Measurements from ENCODE around the gene YOD1.

YOD1 gene

GRCh38 chr1:207069858-207070506 is 19.0 kb upstream of the YOD1 start:
- H3K4me1 ChIP-seq (ENCODE audit: control insufficient read depth, low read length), result no peaks in the 10 kb centered on the region
- no peaks in the 10 kb centered on the region for H4K20me1 ChIP-seq (ENCODE audit: control insufficient read depth, insufficient read depth, low read depth, low read length)
- no peaks in the 10 kb centered on the region for H3K9me3 ChIP-seq (ENCODE audit: control insufficient read depth, insufficient read depth, low read length)
- H3K27me3 ChIP-seq (ENCODE audit: control insufficient read depth, low read length), result peaks cover 3% of the 10 kb centered on the region
- no peaks in the 10 kb centered on the region for H3K36me3 ChIP-seq (ENCODE audit: control insufficient read depth, low read length)
- H3K4me2 ChIP-seq (ENCODE audit: low read length), result no peak overlapping the region
- H3K27ac ChIP-seq (ENCODE audit: low read depth, low read length), result no peak overlapping the region
- TF ChIP-seq, protein P1, sequence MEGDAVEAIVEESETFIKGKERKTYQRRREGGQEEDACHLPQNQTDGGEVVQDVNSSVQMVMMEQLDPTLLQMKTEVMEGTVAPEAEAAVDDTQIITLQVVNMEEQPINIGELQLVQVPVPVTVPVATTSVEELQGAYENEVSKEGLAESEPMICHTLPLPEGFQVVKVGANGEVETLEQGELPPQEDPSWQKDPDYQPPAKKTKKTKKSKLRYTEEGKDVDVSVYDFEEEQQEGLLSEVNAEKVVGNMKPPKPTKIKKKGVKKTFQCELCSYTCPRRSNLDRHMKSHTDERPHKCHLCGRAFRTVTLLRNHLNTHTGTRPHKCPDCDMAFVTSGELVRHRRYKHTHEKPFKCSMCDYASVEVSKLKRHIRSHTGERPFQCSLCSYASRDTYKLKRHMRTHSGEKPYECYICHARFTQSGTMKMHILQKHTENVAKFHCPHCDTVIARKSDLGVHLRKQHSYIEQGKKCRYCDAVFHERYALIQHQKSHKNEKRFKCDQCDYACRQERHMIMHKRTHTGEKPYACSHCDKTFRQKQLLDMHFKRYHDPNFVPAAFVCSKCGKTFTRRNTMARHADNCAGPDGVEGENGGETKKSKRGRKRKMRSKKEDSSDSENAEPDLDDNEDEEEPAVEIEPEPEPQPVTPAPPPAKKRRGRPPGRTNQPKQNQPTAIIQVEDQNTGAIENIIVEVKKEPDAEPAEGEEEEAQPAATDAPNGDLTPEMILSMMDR (IDR thresholded peaks at IDR 0.05; ENCODE audit: low read depth, low read length, poor library complexity, severe bottlenecking), result no peak
- TF ChIP-seq EZH2phosphoT487 (IDR thresholded peaks at IDR 0.05; ENCODE audit: borderline replicate concordance, low read length), result no peak
- no peaks in the 10 kb centered on the region for H3F3A ChIP-seq (ENCODE audit: control insufficient read depth, insufficient read depth)
- no peak overlapping the region for H3K4me3 ChIP-seq (ENCODE audit: low read length)
- H3K9me2 ChIP-seq (replicated peaks; ENCODE audit: control insufficient read depth, low read length), result no peaks in the 10 kb centered on the region
- no peaks in the 10 kb centered on the region for H3K79me2 ChIP-seq (ENCODE audit: control insufficient read depth, low read length)

DNA sequence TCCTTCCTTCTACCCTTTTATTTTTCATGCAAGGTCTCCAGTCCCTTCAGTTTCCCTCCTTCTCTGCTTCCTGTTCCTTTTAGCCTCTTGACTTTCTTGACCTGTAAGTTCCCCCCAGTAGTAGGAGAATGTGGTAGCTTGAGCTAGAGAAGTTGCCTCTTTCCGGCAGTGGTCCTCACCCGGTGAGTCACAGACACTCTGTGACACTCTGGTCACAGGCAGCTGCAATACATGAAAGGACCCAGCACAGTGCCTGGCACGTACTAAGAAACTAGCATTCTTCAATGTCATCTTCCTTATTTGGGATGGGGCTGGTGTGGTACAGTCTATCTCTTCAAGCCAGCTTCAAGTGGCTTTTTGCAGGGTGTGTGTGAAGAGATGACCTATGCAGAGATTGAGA is 18.1 kb upstream of the YOD1 start:
- H3K4me2 ChIP-seq (ENCODE audit: low read length), result no peak overlapping the region
- no peaks in the 10 kb centered on the region for H3K9me3 ChIP-seq (ENCODE audit: control insufficient read depth, insufficient read depth, low read length)
- H3K9me2 ChIP-seq (replicated peaks; ENCODE audit: control insufficient read depth, low read length), result no peaks in the 10 kb centered on the region
- no peaks in the 10 kb centered on the region for H3K79me2 ChIP-seq (ENCODE audit: control insufficient read depth, low read length)
- TF ChIP-seq EZH2phosphoT487 (IDR thresholded peaks at IDR 0.05; ENCODE audit: borderline replicate concordance, low read length), result no peak
- TF ChIP-seq, protein P1 (IDR thresholded peaks at IDR 0.05; ENCODE audit: low read depth, low read length, poor library complexity, severe bottlenecking), result no peak
- no peaks in the 10 kb centered on the region for H3F3A ChIP-seq (ENCODE audit: control insufficient read depth, insufficient read depth)
- H3K4me3 ChIP-seq (ENCODE audit: low read length), result no peak overlapping the region
- H3K4me1 ChIP-seq (ENCODE audit: control insufficient read depth, low read length), result no peaks in the 10 kb centered on the region
- H3K27ac ChIP-seq (ENCODE audit: low read depth, low read length), result no peak overlapping the region
- no peaks in the 10 kb centered on the region for H3K27me3 ChIP-seq (ENCODE audit: control insufficient read depth, low read length)
- H4K20me1 ChIP-seq (ENCODE audit: control insufficient read depth, insufficient read depth, low read depth, low read length), result no peaks in the 10 kb centered on the region
- H3K36me3 ChIP-seq (ENCODE audit: control insufficient read depth, low read length), result no peaks in the 10 kb centered on the region

DNA sequence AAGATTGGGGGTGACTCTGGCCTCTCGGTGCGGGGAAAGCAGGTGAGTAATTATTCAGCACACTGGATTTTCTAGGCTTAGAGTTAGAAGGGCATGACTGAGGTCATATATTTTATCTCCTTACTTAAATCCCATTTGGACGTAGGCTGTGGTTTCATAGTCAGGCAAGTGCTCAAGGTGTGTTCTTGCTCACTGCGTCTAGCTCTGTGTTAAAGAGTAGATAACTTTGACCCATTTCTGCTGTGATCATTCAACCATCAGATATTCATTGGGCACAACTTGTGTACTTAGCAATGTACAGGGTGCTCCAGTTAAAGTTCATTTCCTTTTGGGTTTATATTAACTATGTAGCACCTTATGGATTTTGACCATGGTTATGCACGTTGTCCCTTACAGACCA is 16.7 kb upstream of the YOD1 start:
- Histone ChIP-seq H3K9me2 (replicated peaks; ENCODE audit: control insufficient read depth, low read length) (no peaks in the 10 kb centered on the region), H3K4me3 (ENCODE audit: low read length) (no peak overlapping the region), H3K36me3 (ENCODE audit: control insufficient read depth, low read length) (no peaks in the 10 kb centered on the region), H3F3A (ENCODE audit: control insufficient read depth, insufficient read depth) (no peaks in the 10 kb centered on the region), H3K4me2 (ENCODE audit: low read length) (no peak overlapping the region), H3K27ac (ENCODE audit: low read depth, low read length) (no peak overlapping the region), H3K9me3 (ENCODE audit: control insufficient read depth, insufficient read depth, low read length) (no peaks in the 10 kb centered on the region), H3K4me1 (ENCODE audit: control insufficient read depth, low read length) (no peaks in the 10 kb centered on the region), H4K20me1 (ENCODE audit: control insufficient read depth, insufficient read depth, low read depth, low read length) (no peaks in the 10 kb centered on the region), H3K27me3 (ENCODE audit: control insufficient read depth, low read length) (no peaks in the 10 kb centered on the region), H3K79me2 (ENCODE audit: control insufficient read depth, low read length) (no peaks in the 10 kb centered on the region)
- TF ChIP-seq EZH2phosphoT487 (IDR thresholded peaks at IDR 0.05; ENCODE audit: borderline replicate concordance, low read length), result no peak
- TF ChIP-seq, protein P1 (IDR thresholded peaks at IDR 0.05; ENCODE audit: low read depth, low read length, poor library complexity, severe bottlenecking), result no peak

Data from DOHH2 (cell line).